Ascending aorta (tissue), 2 donors: ENCODE results near the gene ANKMY2. TPM values are rescaled to one million over a fixed set of nuclear protein-coding genes. Genes with fewer than 3 reads are reported as not detected.
A peak's percentile ranks its signal among the peaks of the same experiment; 100 is the strongest.

Source experiments
- DNase-seq, 2 donors: peaks; one replicate each; pipeline ENCODE4 v3.0.0-alpha.2; 2019; ENCODE audit warnings: low spot score in 2 of 2
- H3K27ac ChIP-seq, 2 donors: fragments of 200-600 bp; sonication (generic); one replicate each; pipeline ENCODE4 v1.5.1; 2016 to 2017; ENCODE audit warnings: mild to moderate bottlenecking in 1 of 2
- H3K27me3 ChIP-seq: fragments of 200-600 bp; sonication (generic); one replicate; pipeline ENCODE4 v1.5.1; 2017
- H3K36me3 ChIP-seq, 2 donors: fragments of 200-600 bp; sonication (generic); one replicate each; pipeline ENCODE4 v1.5.1; 2016
- H3K4me1 ChIP-seq, 2 donors: fragments of 200-600 bp; sonication (generic); one replicate each; pipeline ENCODE4 v1.5.1; 2016 to 2017; ENCODE audit warnings: mild to moderate bottlenecking in 1 of 2
- H3K4me3 ChIP-seq, 2 donors: fragments of 200-600 bp; sonication (generic); one replicate each; pipeline ENCODE4 v1.5.1; 2016 to 2017; ENCODE audit warnings: mild to moderate bottlenecking in 1 of 2
- H3K9me3 ChIP-seq, 2 donors: fragments of 200-600 bp; sonication (generic); one replicate each; pipeline ENCODE4 v1.5.1; 2016
- CTCF ChIP-seq, 3 experiments: fragments of 200-600 bp in 2 of 3; fragments of 450-650 bp in 1 of 3; sonication (generic) in 2 of 3; IDR thresholded peaks; one replicate each; pipeline ENCODE4 v1.5.1; 2016 to 2019; ENCODE audit warnings: antibody characterized with exemption in 3 of 3, mild to moderate bottlenecking in 1 of 3, moderate library complexity in 1 of 3
- intact Hi-C: fragments of 100-400 bp; cut with DNase I; formaldehyde crosslinking; loops from one replicate; pipeline ENCODE4 v1.15.1; 2023
- total RNA-seq: library from RNA; depleted of rRNA; stranded (reverse); fragments of >200 nt; gene quantifications from one replicate; pipeline ENCODE4 v1.1.0, GENCODE V29; 2016

Gene ANKMY2
- 11.2 TPM for total RNA-seq

- peak within 1 kb of the TSS; percentile 83 to 88 for H3K27ac ChIP-seq
- peaks cover 0 to 20% of the 10 kb centered on the region in 2 donors for H3K4me1 ChIP-seq
- peak; percentile 85 to 97 for DNase-seq
- H3K4me3 ChIP-seq = peak within 1 kb of the TSS; percentile 81 to 96
- no peaks in the 10 kb centered on the region for H3K27me3 ChIP-seq
- intact Hi-C loops = loop anchor here (2.0 to 5.0 kb wide), 4 partner anchors 316 to 1296 kb away; partner anchors contain the start of genes AHR, MEOX2 and SNX13
- H3K9me3 ChIP-seq = no peaks in the 10 kb centered on the region
- no peaks in the 10 kb centered on the region for H3K36me3 ChIP-seq
- no peak for TF ChIP-seq CTCF (IDR thresholded peaks at IDR 0.05)
Observed at GRCh38 chr7:16645593-16646471, at the start of gene ANKMY2, which contains the start of gene BZW2. Gene ANKMY2 (minus strand): TSS chr7:16645754. CDS start chr7:16645573, 181 bp downstream. Gene BZW2 (plus strand): TSS chr7:16646181. CDS start chr7:16665444, 19,263 bp downstream.

GRCh38 chr7:16694806-16695205, 49.3 kb upstream of the ANKMY2 start:
- no peak for DNase-seq
- TF ChIP-seq CTCF (IDR thresholded peaks at IDR 0.05) = no peak
- H3K27me3 ChIP-seq = no peaks in the 10 kb centered on the region
- peaks cover 0 to 3% of the 10 kb centered on the region in 2 donors for H3K4me1 ChIP-seq
- H3K4me3 ChIP-seq = no peak overlapping the region
- intact Hi-C loops = no loop called here
- no peak overlapping the region for H3K27ac ChIP-seq
- peaks cover 4 to 18% of the 10 kb centered on the region in 2 donors for H3K36me3 ChIP-seq
- no peaks in the 10 kb centered on the region for H3K9me3 ChIP-seq

GRCh38 chr7:16693601-16694318, 48.2 kb upstream of the ANKMY2 start:
- Histone ChIP-seq H3K27me3 (no peaks in the 10 kb centered on the region), H3K27ac (no peak overlapping the region), H3K4me3 (no peak overlapping the region), H3K36me3 (peaks cover 4 to 18% of the 10 kb centered on the region in 2 donors), H3K4me1 (no peaks in the 10 kb centered on the region), H3K9me3 (no peaks in the 10 kb centered on the region)
- intact Hi-C loops = no loop called here
- no peak for TF ChIP-seq CTCF (IDR thresholded peaks at IDR 0.05)
- no peak for DNase-seq

- Histone ChIP-seq H3K9me3 (no peaks in the 10 kb centered on the region), H3K36me3 (peaks cover 4% of the 10 kb centered on the region in 2 donors), H3K27ac (no peak overlapping the region), H3K27me3 (no peaks in the 10 kb centered on the region), H3K4me1 (no peaks in the 10 kb centered on the region), H3K4me3 (no peak overlapping the region)
- intact Hi-C loops = no loop called here
- no peak for TF ChIP-seq CTCF (IDR thresholded peaks at IDR 0.05)
- DNase-seq = no peak
Observed at GRCh38 chr7:16691241-16691640, 45.7 kb upstream of the ANKMY2 start.

GRCh38 chr7:16688249-16688648, 42.7 kb upstream of the ANKMY2 start:
- no peaks in the 10 kb centered on the region for H3K27me3 ChIP-seq
- H3K9me3 ChIP-seq = no peaks in the 10 kb centered on the region
- no peaks in the 10 kb centered on the region for H3K4me1 ChIP-seq
- no peak overlapping the region for H3K4me3 ChIP-seq
- no peak for DNase-seq
- no peak for TF ChIP-seq CTCF (IDR thresholded peaks at IDR 0.05)
- H3K27ac ChIP-seq = no peak overlapping the region
- peaks cover 4 to 16% of the 10 kb centered on the region in 2 donors for H3K36me3 ChIP-seq
- intact Hi-C loops = no loop called here
